ENCODE measurements around the gene SIRT2. TPM values are rescaled to one million over a fixed set of nuclear protein-coding genes. Genes with fewer than 3 reads are reported as not detected.

SIRT2 gene
- total RNA-seq, 1 experiment from 2014 or later = 15.4 TPM

DNA sequence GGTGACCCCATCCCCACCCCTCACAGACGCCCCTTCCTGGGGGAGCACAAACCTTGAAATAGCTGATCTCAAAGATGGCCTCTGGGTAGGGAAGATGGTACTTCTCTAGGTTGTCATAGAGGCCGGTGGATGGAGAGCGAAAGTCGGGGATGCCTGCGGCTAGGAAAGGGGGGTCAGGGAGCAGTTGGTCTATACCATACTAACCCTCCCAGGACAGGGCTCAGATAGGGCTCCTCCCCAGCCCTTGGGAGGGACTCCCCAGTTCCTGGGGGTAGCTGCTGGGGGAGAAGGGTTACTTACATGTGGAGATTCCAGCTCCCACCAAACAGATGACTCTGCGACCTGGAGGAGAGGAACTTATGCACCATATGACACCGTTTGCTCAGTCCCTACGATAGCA lies 9.6 kb downstream of the SIRT2 start:
- no peaks in the 10 kb centered on the region for H3K9me3 ChIP-seq (ENCODE audit: control insufficient read depth in 1 of 2, insufficient read depth in 1 of 2, low read depth in 1 of 2, low read length in 2 of 2)
- ATAC-seq (no peak), DNase-seq (ENCODE audit: low read depth, low spot score) (no peak)
- ChIA-PET CTCF (no interaction called here), POLR2A (no interaction called here), RAD21 (ENCODE audit: low non-redundant PET in 1 of 2, low total read pairs in 2 of 2, uncharacterized antibody in 2 of 2, unreplicated experiment in 2 of 2) (no interaction called here)
- no peak overlapping the region for H3K4me3 ChIP-seq (replicated peaks in 1 of 2; ENCODE audit: low read depth in 1 of 2, low read length in 2 of 2)
- no peak overlapping the region for H3K4me2 ChIP-seq (ENCODE audit: low read length)
- H3K9me2 ChIP-seq (ENCODE audit: insufficient read depth) = no peaks in the 10 kb centered on the region
- no peak overlapping the region for H3K9ac ChIP-seq (ENCODE audit: low read length)
- H4K20me1 ChIP-seq (ENCODE audit: insufficient read depth) = no peaks in the 10 kb centered on the region
- H3K36me3 ChIP-seq (ENCODE audit: control insufficient read depth in 1 of 2, insufficient read depth in 2 of 2, low read length in 2 of 2) = no peaks in the 10 kb centered on the region
- intact Hi-C loops (cut with micrococcal nuclease) = no loop called here
- H3K27me3 ChIP-seq (ENCODE audit: insufficient read depth, low read length) = no peaks in the 10 kb centered on the region
- H2AFZ ChIP-seq (ENCODE audit: low read depth, low read length, poor library complexity, severe bottlenecking) = no peak overlapping the region
- TF ChIP-seq POLR2A (IDR thresholded peaks at IDR 0.05; ENCODE audit: borderline replicate concordance, extremely low read depth, insufficient read depth, insufficient read length) (no peak), ZNF274 (IDR thresholded peaks at IDR 0.05; ENCODE audit: low read depth, low read length) (no peak), SRF (IDR thresholded peaks at IDR 0.05; ENCODE audit: low read depth) (no peak), POLR2AphosphoS5 (IDR thresholded peaks at IDR 0.05; ENCODE audit: low read depth, low read length) (no peak), ZFX (IDR thresholded peaks at IDR 0.05) (no peak), FOSL1 (IDR thresholded peaks at IDR 0.05; ENCODE audit: low read depth) (no peak), YY1 (IDR thresholded peaks at IDR 0.05; ENCODE audit: extremely low read depth, insufficient replicate concordance, low read depth, low read length) (no peak)
- TF ChIP-seq, protein P1, sequence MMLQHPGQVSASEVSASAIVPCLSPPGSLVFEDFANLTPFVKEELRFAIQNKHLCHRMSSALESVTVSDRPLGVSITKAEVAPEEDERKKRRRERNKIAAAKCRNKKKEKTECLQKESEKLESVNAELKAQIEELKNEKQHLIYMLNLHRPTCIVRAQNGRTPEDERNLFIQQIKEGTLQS (IDR thresholded peaks at IDR 0.05) = no peak
- H3K27ac ChIP-seq (ENCODE audit: low read depth, low read length) = no peak overlapping the region
- no TSS peak for BruUV-seq (replicated peaks)
- H3K79me2 ChIP-seq (ENCODE audit: insufficient read depth, low read length) = no peaks in the 10 kb centered on the region
- peaks cover 0 to 5% of the 10 kb centered on the region in 2 experiments; a peak in 2 of 4 replicates for H3K4me1 ChIP-seq (ENCODE audit: control insufficient read depth in 1 of 2, insufficient read depth in 2 of 2, low read length in 2 of 2)

DNA sequence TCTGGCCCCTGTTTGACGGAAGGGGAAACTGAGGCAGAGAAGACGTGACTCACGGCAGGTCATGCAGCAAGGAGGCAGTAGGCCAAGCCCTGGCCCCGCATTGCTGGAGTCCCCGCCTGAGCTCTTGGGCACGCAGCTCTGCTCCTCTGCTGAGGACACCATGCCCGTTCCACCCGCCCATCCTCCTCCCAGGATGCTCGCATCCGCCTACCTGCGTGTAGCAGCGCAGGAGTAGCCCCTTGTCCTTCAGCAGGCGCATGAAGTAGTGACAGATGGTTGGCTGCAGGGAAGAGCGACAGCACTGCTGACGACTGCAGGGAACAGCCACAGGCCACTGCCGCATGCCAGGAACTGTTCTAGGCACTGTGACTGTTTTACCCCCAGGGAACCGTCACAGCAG lies 10.5 kb downstream of the SIRT2 start:
- Histone ChIP-seq H3K4me3 (replicated peaks in 1 of 2; ENCODE audit: low read depth in 1 of 2, low read length in 2 of 2) (no peak overlapping the region), H2AFZ (ENCODE audit: low read depth, low read length, poor library complexity, severe bottlenecking) (no peak overlapping the region), H4K20me1 (ENCODE audit: insufficient read depth) (no peaks in the 10 kb centered on the region), H3K9me2 (ENCODE audit: insufficient read depth) (no peaks in the 10 kb centered on the region), H3K9me3 (ENCODE audit: control insufficient read depth in 1 of 2, insufficient read depth in 1 of 2, low read depth in 1 of 2, low read length in 2 of 2) (no peaks in the 10 kb centered on the region), H3K36me3 (ENCODE audit: control insufficient read depth in 1 of 2, insufficient read depth in 2 of 2, low read length in 2 of 2) (no peaks in the 10 kb centered on the region), H3K27me3 (ENCODE audit: insufficient read depth, low read length) (no peaks in the 10 kb centered on the region), H3K4me1 (ENCODE audit: control insufficient read depth in 1 of 2, insufficient read depth in 2 of 2, low read length in 2 of 2) (peaks cover 0 to 5% of the 10 kb centered on the region in 2 experiments; a peak in 2 of 4 replicates), H3K27ac (ENCODE audit: low read depth, low read length) (no peak overlapping the region), H3K79me2 (ENCODE audit: insufficient read depth, low read length) (no peaks in the 10 kb centered on the region), H3K9ac (ENCODE audit: low read length) (no peak overlapping the region), H3K4me2 (ENCODE audit: low read length) (no peak overlapping the region)
- ATAC-seq (no peak), DNase-seq (ENCODE audit: low read depth, low spot score) (no peak)
- TF ChIP-seq, protein P2, sequence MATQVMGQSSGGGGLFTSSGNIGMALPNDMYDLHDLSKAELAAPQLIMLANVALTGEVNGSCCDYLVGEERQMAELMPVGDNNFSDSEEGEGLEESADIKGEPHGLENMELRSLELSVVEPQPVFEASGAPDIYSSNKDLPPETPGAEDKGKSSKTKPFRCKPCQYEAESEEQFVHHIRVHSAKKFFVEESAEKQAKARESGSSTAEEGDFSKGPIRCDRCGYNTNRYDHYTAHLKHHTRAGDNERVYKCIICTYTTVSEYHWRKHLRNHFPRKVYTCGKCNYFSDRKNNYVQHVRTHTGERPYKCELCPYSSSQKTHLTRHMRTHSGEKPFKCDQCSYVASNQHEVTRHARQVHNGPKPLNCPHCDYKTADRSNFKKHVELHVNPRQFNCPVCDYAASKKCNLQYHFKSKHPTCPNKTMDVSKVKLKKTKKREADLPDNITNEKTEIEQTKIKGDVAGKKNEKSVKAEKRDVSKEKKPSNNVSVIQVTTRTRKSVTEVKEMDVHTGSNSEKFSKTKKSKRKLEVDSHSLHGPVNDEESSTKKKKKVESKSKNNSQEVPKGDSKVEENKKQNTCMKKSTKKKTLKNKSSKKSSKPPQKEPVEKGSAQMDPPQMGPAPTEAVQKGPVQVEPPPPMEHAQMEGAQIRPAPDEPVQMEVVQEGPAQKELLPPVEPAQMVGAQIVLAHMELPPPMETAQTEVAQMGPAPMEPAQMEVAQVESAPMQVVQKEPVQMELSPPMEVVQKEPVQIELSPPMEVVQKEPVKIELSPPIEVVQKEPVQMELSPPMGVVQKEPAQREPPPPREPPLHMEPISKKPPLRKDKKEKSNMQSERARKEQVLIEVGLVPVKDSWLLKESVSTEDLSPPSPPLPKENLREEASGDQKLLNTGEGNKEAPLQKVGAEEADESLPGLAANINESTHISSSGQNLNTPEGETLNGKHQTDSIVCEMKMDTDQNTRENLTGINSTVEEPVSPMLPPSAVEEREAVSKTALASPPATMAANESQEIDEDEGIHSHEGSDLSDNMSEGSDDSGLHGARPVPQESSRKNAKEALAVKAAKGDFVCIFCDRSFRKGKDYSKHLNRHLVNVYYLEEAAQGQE (IDR thresholded peaks at IDR 0.05; ENCODE audit: low read depth) = no peak
- no peak for TF ChIP-seq ELF1 (IDR thresholded peaks at IDR 0.05; ENCODE audit: borderline replicate concordance, low read depth)
- TF ChIP-seq, protein P3, sequence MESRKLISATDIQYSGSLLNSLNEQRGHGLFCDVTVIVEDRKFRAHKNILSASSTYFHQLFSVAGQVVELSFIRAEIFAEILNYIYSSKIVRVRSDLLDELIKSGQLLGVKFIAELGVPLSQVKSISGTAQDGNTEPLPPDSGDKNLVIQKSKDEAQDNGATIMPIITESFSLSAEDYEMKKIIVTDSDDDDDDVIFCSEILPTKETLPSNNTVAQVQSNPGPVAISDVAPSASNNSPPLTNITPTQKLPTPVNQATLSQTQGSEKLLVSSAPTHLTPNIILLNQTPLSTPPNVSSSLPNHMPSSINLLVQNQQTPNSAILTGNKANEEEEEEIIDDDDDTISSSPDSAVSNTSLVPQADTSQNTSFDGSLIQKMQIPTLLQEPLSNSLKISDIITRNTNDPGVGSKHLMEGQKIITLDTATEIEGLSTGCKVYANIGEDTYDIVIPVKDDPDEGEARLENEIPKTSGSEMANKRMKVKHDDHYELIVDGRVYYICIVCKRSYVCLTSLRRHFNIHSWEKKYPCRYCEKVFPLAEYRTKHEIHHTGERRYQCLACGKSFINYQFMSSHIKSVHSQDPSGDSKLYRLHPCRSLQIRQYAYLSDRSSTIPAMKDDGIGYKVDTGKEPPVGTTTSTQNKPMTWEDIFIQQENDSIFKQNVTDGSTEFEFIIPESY (IDR thresholded peaks at IDR 0.05; ENCODE audit: extremely low read depth, insufficient replicate concordance, low read length) = no peak
- TF ChIP-seq EZH2 (IDR thresholded peaks at IDR 0.05) = no peak
- POLR2A ChIA-PET = interaction anchor here (1.5 to 1.6 kb wide), 2 partner anchors 11 to 41 kb away, joined by 3 to 5 read pairs; partner anchors contain the start of genes MRPS12, NFKBIB, SARS2 and SIRT2
- CTCF ChIA-PET = interaction anchor here (1.6 kb wide), 1 partner anchor 486 kb away, joined by 10 read pairs; the partner anchor contains the start of gene FAM98C
- intact Hi-C loops (cut with micrococcal nuclease) = no loop called here
- no TSS peak for BruUV-seq (replicated peaks)
- RAD21 ChIA-PET (ENCODE audit: low non-redundant PET in 1 of 2, low total read pairs in 2 of 2, uncharacterized antibody in 2 of 2, unreplicated experiment in 2 of 2) = no interaction called here

Data from HCT116 (cell line).